GM18519 (cell line): Measurements from ENCODE around the gene RUNX2.

ENCODE experiments used
- ATAC-seq: cut with Tn5 transposase; IDR thresholded peaks from one replicate; pipeline ENCODE4 v1.9.1; 2021; ENCODE audit warnings: mild to moderate bottlenecking, moderate library complexity; ENCODE audit not compliant: unreplicated experiment, low FRiP score

The RUNX2 gene

DNA sequence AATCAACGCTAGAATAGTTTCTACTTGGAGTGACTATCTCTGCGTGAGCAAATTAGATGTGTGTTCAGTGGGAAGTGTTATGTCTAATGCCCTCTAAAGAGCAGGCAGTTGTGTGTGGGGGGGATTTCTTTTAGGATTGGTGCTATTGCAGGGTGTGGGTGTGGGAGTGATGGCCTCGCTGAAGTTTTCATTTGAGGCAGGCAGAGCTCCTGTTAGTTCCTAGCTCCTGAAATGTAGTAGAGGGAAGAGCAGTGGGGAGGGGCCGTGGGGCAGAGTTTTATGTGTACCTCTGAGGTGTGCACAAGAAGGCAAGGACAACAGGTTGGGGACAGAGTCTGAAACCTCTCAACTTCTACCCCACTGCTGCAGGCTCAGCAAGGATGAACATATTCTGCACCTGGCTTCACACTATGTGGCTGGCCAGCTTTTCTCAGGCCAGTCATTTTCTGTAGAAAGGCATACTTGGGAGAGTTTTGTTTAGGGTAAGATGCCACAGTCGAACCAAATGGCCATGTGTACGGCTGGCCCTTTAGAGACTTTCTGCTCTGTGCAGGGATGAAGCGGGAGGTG lies 278.8 kb downstream of the RUNX2 start:
- ATAC-seq = no peak

- no peak for ATAC-seq
Measured at GRCh38 chr6:45607798-45608197, 279.7 kb downstream of the RUNX2 start.

- ATAC-seq = no peak
Measured at GRCh38 chr6:45608252-45608913, 280.3 kb downstream of the RUNX2 start.

- ATAC-seq = no peak
Measured at GRCh38 chr6:45609141-45609638, 281.1 kb downstream of the RUNX2 start.

- ATAC-seq = no peak
Measured at GRCh38 chr6:45610374-45610773, 282.2 kb downstream of the RUNX2 start.

DNA sequence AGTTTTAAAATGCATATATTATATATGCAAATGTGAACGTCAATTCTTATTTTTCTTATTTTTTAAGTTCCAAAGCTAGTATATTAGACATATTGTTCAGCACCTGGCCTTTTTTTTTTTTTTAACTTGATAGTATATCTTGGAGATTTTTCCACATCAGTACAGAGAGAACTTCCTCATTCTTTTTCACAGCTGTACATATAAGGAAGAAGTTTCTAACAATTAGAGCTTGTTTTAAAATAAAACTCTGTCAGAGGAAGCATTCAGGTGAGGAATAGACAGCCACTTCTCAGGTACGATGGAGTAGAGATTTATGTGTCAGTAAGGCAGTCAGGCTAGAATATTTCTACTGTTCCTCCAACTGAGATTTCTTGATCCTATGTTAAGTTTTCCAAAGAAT lies 282.7 kb downstream of the RUNX2 start:
- ATAC-seq = no peak

DNA sequence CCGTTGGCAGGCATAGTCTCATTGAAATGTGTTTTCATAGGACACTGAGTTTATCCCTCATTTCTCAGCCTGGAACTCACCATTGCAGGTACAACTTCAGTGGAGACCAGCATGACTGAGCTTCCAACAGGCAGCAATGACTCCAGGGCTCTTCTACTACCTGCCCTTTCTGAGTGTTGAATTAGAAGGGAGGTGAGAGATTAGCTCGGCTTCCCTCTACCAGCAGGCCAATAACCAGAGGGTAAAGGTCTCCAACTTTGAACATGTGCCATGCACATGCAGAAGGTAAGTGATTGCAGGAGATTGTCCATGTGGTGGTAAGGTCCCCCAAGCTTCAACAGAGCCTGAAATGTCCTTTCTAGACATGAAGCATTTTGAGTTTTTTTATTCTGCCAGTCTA lies 283.4 kb downstream of the RUNX2 start:
- no peak for ATAC-seq

DNA sequence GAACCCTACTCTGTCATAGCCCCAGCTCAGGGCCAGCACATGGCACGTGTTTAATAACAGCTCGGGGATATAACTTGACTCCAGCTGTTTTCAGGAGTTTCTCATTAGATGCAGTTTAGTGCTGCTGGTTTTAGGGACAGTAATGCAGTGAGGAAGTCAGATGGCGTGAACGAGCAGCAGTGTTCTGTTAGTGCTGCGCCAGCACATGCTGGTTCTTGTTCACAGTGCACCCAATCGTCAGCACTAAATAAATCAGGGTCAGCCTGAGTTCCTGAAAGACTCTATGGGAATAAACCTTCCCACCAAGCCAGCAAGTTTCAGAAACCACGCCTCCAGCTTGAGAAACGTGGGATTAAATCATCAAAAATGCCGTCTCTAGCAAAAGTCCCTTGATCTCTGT lies 285.5 kb downstream of the RUNX2 start:
- ATAC-seq = no peak

- no peak for ATAC-seq
Measured at GRCh38 chr6:45614488-45615285, 286.6 kb downstream of the RUNX2 start.

- no peak for ATAC-seq
Measured at GRCh38 chr6:45616209-45616608, 288.1 kb downstream of the RUNX2 start.

GRCh38 chr6:45617441-45617840 lies 289.3 kb downstream of the RUNX2 start:
- no peak for ATAC-seq

DNA sequence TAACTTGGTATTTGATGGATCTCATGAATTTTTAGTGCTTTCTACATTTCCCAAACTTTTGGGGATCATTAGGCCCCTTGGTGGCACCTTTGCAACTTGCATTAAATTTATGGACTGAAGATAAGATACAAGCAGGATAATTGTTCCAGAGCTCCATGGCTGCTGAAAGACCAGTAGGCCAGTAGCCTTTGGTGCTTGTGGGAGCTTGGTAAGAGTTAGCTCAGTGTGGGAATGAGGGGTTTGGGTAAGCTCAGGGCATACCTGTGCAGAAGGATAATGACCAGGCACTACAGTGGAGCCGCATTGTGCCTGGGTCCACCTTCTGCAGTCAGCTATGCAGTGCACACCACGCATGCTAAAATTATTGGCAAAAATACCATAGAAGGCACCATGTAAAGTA lies 290.1 kb downstream of the RUNX2 start:
- no peak for ATAC-seq

DNA sequence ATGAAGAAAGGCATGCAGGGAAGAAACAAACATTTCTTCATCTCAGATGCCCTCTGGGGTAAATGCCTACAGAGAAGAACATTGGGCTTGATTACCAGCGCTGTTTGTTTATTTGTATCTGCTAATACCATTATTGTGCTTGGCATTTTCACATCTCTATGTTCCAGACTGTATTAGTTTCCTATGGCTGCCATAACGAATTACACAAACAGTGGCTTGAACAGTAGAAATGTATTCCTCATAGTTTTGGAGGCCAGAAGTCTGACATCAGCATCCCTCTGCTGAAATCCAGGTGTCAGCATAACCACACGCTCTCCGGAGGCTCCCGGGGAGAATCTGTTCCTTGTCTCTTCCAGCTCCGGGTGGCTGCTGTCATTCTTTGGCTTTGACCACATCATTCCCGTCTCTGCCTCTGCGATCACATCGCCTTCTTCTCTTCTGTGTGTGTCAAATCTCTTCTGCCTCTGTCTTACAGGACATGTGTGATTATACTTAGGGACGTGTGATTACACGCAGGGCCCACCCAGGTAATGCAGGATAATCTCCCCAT lies 291.2 kb downstream of the RUNX2 start:
- no peak for ATAC-seq

- ATAC-seq = no peak
Measured at GRCh38 chr6:45619994-45620471, 291.9 kb downstream of the RUNX2 start.

- no peak for ATAC-seq
Measured at GRCh38 chr6:45624228-45624627, 296.1 kb downstream of the RUNX2 start.

DNA sequence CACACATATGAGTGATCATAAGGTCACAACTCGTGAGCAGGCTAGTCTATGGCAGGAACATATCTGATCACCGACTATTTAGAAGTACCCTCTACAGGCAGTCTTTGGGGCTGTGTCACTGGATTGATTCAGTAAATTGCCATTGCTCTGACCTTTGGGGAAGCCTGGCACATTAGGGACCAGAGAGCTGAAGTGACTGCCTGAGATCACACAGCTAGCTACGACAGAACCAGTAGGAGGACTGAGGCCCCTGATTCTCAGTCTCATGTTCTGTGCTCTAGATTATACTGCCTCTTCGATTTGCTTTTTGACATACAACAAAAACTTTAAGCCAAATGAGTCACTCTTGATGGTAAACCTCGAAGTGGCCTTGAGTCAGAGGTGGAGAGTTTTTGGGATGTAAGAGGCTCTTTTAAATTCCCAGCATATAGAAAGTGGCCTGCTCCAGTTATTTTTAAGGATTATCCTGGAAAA lies 297.1 kb downstream of the RUNX2 start:
- no peak for ATAC-seq

DNA sequence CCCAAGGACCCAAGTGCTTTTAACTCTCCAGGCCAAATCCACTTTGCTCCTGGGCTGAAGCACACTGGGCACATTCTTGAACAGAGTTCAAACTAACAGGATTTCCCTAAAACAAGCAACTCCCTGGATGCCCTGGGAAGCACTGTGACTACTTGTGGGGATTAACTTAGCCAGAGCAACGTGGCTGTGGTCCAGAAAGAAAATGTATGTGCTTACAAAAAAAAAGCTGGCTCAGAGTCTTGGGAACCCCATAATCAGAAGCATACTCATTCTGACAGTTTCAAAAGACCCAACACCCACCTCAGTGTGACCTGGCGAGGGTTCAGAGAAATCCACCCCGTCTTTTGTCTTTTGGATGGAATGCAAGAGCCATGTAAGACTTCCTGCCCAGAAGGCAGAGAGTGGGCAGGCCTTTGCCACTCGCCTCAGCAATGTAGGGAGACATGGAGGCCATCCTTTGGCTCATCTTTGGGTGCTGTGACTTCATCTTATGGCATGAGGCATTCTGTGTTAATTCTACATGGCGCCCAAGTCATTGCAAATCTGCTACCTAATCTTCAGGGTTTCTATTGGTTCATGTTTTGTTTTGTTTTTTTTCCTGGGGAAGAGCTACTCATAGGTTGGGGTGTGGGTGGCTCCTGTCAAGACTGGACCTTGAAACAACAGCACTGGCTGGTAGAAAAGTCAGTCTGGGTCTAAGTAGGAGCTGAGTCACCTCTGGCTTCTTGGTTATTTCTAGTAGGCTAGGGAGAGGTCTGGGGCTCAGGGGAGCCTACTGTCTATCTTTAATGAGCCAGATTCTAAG lies 298.2 kb downstream of the RUNX2 start:
- ATAC-seq = no peak

- no peak for ATAC-seq
Measured at GRCh38 chr6:45630314-45630713, 302.2 kb downstream of the RUNX2 start.

- ATAC-seq = no peak
Measured at GRCh38 chr6:45630801-45631200, 302.7 kb downstream of the RUNX2 start.

- no peak for ATAC-seq
Measured at GRCh38 chr6:45631396-45631795, 303.3 kb downstream of the RUNX2 start.
